Stimulated activated CD4-positive, alpha-beta T cell treated with anti-CD3 and anti-CD28 coated beads, TNF-alpha, amount 100 ng/mL, for 24 hours (primary cell): Measurements from ENCODE around the gene MROH2A.
"Not testable (repeated sequence)": the region's sequence is repeated elsewhere in the genome, so short reads cannot be mapped to it uniquely, and the experiment has no call there.

Experiments
- DNase-seq, 3 experiments: peaks; one replicate each; pipeline ENCODE4 v3.0.0-alpha.2; 2020; ENCODE audit warnings: low read depth in 3 of 3

The MROH2A gene

GRCh38 chr2:233853883-233854240 lies 75.7 kb downstream of the MROH2A start:
- DNase-seq = no peak

GRCh38 chr2:233854241-233854981 lies 76.3 kb downstream of the MROH2A start, which contains the start of gene HJURP:
Gene HJURP, minus strand, starts transcription at chr2:233854535. Its CDS starts 35 bp downstream, at chr2:233854500.
- peak; percentile 77 to 91 (median 86) for DNase-seq

GRCh38 chr2:233855345-233855744 lies 77.2 kb downstream of the MROH2A start:
- DNase-seq = no peak

- no peak for DNase-seq
Measured at GRCh38 chr2:233856184-233856583, 78.1 kb downstream of the MROH2A start.

- peak; percentile 18 to 60 (median 28) for DNase-seq
Measured at GRCh38 chr2:233857511-233858141, 79.5 kb downstream of the MROH2A start.

GRCh38 chr2:233858331-233858730 lies 80.2 kb downstream of the MROH2A start:
- DNase-seq = no peak

GRCh38 chr2:233862261-233862768 lies 84.2 kb downstream of the MROH2A start:
- no peak for DNase-seq

- no peak for DNase-seq
Measured at GRCh38 chr2:233865838-233866237, 87.7 kb downstream of the MROH2A start.

- DNase-seq = no peak
Measured at GRCh38 chr2:233866479-233866878, 88.3 kb downstream of the MROH2A start.

- DNase-seq = peak; percentile 20 to 44 (median 24)
Measured at GRCh38 chr2:233867993-233868532, 89.9 kb downstream of the MROH2A start, which contains the start of gene MSL3B. Gene MSL3B, minus strand, starts transcription at chr2:233868386.

- no peak for DNase-seq
Measured at GRCh38 chr2:233871432-233871831, 93.3 kb downstream of the MROH2A start.

- not testable (repeated sequence) for DNase-seq
Measured at GRCh38 chr2:233872125-233872524, 94.0 kb downstream of the MROH2A start.

- DNase-seq = no peak
Measured at GRCh38 chr2:233882353-233882752, 104.2 kb downstream of the MROH2A start.
